Measurements from ENCODE around the gene SP140.

DNA sequence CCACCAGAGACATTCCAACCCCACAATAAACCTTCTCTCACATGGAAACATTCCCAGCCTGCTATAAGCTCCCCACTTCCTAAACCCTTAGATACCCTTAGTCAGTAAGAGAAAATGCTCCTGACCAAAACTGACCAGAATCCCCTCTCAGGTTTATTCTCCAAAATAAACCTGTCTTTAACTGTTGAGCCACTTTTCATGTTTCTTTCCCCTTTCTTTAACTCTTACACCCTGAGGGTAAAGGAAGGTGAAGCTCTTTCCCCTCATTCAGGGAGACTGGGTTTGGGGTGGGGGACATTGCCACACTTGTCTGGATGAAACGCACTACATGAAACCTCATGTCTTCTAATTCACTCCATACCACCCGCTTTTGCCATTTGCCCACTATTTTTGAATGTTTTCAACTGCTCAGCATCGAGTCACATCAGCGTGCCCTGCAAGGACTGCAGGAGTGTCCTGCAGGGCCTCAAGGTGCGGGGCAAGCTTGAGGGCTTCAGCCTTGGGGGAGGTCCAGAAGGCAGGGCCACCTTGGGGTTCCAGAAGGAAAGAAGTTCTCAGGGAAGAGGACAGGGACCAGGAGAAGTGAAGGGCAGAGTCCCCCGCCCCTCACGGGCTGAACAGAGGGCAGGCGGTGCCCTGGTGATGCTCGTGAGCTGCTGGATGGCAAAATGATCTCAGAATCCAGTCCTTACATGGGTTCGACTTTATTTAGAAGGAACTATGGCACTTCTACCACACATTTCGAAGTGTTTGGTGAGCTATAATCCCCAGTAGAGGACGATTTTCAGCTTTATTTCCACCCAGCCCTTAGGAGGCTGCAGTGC lies 97.2 kb downstream of the SP140 start:
- TF ChIP-seq GATA2 (IDR thresholded peaks at IDR 0.05; ENCODE audit: low read depth, low read length) (no peak), GATA3 (IDR thresholded peaks at IDR 0.05; ENCODE audit: low read depth, low read length) (no peak)
